GM21619 (cell line): ENCODE data around the gene RNF167.
A peak's percentile ranks its signal among the peaks of the same experiment; 100 is the strongest.

Experiments used
- ATAC-seq: cut with Tn5 transposase; IDR thresholded peaks from one replicate; pipeline ENCODE4 v1.9.1; 2021; ENCODE audit not compliant: unreplicated experiment

Gene RNF167

DNA sequence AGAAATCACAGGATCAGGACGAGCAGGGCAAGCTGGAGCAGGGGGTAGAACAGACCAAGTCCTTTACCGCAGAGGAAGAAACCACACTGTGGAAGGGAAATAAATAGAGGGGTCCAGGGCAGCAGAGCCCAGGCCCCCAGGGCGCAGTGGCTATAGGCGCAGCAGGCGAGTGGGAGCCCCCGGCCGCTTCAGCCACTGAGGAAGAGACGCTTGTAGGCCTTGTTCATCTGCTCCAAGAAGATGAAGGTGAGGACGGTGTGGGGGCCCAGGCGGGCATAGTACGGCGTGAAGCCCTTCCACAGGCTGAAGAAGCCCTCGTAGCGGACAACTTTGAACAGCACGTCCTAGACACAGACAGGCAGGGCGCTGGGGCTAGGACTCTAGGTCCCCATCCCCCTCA is 2.5 kb upstream of the RNF167 start:
- no peak for ATAC-seq

DNA sequence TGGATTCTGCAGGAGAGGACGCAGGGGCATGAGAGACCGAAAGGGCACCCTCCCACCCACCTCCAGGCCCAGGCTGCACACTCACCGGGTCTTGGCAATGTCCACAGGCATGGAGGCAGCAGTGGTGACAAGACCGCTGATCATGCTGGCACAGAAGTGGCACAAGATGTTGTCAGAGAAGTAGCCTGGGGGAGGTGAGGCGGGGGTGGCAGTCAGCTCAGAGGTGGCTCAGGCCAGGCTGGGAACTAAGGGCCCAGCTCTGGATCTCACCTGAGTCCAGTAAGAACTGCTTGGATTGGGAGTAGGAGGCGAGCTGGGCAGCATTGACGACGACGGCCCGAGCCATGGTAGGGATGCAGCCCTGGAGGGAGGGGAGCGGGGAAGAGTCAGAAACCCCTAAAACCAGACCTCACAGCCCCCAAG is 2.0 kb upstream of the RNF167 start:
- no peak for ATAC-seq

DNA sequence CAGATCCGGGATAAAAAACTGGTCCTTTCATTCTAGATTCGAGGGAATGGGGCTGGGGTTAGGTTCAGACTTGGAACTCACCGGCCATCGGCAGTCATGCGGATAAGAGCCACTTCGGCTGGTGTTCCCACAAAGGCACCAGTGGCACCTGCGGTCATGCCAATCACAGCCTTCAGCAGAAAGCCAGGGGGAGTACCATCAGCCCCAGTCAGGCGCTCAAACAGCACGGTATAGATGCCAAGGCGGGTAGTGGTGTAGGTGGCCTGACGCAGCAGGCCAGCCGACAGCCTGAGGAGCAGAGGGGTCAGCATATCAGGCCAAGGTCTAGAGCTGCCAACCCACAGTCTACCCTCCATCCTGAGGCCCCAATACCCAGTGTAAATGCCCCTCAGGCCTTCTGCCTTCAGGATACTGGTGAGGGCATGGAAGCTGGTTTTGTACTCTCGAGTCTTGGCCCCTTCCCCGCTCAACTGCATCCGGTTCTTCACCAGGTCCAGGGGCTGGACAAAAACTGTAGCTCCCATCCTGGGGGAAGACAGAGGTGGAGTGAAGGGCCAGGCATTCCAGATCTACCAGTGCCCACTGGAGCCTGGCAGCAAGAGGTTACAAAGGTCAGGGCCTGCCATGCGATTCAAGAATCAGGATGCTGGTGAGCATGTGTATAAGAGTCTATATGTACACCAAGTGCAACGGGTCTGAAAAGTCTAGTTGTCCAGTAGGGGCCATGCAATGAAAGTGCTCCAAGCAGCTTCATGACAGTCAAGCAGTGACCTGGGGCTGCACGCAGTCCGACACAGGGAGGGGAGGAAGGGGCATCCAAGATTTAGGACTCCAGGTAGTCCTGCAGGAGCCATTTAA is 1.2 kb upstream of the RNF167 start:
- ATAC-seq: no peak

DNA sequence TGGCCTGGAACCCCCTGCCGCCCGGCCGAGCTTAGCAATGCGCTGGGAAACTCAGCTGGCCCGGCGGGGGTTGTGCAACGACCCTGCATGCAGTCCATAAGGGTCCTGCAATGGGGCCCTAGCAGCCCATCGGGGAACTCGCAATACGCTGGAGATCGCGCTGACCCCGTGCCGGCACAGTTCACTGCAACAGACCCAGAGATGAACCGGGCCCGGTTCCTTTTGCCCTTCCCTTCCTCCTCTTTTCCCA is 597 bp upstream of the RNF167 start:
- ATAC-seq: peak; percentile 11

DNA sequence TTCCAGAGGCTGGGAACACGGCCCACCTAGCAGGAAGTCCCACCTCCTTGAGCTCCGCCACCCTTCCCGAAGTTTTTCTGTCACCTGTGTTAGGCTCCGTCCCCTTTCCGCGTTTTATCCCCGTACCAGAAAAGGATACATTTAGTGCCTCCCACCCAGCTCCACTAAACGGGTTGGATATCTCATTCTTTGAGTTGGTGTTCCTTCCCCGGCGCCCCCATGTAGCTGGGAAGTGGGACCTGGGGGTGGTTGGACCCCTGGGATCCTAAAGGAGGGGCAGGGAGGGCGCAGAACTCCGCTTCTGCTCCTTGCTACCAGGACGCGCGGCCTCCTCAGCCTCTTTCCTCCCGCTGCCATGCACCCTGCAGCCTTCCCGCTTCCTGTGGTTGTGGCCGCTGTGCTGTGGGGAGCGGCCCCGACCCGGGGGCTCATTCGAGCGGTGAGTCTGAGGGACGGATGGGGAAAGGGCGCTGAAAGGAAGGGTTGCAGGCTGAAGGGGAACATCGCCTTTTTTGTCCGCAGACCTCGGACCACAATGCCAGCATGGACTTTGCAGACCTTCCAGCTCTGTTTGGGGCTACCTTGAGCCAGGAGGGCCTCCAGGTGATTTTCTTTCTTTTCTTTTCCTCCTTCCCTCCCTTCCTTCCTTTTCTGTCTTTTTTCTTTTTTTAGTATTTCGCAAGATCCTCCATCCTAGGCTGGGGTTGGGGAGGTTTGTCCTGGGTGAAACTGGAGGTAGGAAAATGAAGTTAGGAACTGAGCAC is 669 bp downstream of the RNF167 start:
- no peak for ATAC-seq

DNA sequence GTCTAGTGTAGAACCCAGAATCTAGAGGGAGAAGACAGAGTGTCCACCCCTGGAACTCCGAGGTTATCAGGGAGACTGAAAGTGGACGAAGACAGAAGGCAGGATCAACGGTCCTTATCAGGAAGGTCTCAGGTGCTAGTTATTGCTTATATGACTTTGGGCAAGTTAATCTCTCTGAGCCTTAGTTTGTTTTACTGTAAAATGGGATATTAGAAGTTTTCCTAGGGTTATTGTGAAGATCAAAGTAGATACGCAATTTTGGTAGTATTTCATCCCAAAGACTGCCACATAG is 1.2 kb downstream of the RNF167 start:
- no peak for ATAC-seq

DNA sequence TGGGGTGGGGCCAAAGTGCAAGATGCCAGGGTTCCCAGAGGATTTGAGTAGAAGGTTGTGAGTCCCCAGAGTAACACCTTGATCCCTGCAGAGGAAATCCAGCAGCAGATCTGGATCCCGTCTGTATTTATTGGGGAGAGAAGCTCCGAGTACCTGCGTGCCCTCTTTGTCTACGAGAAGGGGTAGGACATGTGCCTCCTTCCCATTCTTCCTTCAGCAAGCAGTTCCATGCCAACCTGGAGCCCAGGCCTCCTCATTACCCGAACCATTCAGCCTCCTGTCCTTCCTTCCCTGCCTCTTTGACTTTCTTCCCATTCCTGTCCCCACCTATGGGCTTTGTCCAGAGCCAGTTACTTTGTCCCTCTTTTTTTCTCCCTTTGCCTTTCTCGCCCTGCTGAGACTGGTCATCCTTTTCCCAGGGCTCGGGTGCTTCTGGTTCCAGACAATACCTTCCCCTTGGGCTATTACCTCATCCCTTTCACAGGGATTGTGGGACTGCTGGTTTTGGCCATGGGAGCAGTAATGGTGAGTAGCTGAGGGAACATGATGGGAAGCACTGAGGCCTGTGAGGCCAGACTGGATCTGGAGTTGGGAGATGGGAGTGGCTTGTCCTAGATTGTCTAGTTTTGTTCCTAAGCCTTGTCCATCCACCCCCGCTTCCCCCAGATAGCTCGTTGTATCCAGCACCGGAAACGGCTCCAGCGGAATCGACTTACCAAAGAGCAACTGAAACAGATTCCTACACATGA is 2.9 kb downstream of the RNF167 start:
- no peak for ATAC-seq

DNA sequence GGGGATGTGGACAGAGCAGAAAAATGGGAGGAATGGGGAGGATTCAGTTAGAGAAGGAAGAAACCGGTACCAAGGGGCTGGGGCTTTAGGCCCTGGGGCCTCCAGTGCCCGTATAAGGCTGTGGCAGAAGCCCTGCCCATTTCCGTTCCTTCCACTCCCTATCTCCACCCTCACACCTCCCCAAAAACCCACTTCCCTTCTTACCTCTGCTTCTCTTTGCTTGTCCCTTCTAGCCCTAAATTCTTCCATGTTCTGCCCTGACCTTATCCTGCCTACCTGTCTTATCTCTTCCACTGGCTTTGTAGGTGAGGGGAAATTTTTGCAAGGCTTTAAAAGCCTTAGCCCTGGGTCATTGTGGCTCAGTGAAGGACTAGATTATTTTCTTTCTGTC is 4.1 kb downstream of the RNF167 start:
- no peak for ATAC-seq

DNA sequence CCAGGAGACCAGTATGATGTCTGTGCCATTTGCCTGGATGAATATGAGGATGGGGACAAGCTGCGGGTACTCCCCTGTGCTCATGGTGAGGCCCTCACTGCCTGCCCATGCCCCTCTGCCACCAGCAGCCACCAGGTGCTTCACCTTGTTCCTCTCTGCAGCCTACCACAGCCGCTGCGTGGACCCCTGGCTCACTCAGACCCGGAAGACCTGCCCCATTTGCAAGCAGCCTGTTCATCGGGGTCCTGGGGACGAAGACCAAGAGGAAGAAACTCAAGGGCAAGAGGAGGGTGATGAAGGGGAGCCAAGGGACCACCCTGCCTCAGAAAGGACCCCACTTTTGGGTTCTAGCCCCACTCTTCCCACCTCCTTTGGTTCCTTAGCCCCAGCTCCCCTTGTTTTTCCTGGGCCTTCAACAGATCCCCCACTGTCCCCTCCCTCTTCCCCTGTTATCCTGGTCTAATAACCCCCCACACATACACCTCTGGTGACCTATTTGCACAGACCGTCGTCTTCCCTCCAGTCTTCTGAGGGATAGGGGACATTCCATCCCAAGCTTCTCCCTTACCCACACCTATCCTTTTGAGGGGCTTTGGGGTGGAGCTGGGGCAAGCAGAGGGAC is 4.6 kb downstream of the RNF167 start:
- no peak for ATAC-seq

DNA sequence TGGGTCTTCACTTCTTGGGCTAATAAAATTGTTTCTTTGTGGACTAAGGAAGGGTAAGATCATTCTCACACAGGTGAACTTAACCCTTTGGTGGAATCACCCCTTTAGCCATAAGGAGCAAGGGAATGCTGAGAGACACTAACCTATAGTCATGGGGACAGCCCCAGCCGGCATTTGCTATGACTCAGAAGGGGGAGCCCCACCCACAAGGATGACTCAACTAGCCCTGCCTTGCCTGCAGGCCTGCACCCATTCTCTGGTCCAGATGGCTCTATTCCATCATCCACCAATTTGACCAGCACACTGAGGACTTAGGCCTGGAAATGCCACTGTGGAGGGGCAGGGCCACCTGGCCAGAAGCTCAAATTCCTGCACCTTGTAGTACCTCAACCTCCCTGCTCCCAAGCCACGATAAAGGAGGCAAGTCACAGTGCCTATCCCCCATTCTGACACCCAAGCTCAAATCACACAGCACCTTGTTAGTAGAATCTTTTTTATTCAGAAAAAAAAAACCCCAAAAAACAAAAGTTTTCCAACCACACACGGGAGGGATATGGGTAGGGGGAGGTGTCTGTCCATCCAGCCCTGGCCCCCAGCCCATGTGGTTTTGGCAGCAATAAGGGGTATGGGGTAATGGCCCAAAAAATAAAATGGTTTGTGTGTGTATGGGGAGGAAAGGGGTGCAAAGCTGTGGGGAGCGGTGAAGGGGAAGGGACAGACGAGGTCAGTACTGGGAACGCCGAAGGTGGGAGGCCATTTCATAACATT is 5.3 kb downstream of the RNF167 start:
- peak; percentile 19 for ATAC-seq

DNA sequence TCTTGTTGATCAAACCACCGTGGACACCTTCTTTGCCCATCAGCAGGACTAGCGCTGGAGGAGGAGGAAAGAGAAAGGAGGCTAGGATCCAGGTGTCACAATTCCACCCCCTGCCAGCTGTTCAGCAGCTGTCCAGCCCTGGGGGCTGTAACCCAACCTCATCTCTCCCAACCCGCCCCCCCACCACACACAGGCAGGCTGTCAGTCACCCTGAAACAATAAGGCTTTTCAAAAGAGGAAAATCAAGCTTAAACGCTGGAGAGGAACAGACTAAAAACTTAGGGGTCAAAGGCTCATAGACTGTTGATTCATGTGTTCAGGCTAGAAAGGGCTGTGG is 5.8 kb downstream of the RNF167 start:
- ATAC-seq: no peak

DNA sequence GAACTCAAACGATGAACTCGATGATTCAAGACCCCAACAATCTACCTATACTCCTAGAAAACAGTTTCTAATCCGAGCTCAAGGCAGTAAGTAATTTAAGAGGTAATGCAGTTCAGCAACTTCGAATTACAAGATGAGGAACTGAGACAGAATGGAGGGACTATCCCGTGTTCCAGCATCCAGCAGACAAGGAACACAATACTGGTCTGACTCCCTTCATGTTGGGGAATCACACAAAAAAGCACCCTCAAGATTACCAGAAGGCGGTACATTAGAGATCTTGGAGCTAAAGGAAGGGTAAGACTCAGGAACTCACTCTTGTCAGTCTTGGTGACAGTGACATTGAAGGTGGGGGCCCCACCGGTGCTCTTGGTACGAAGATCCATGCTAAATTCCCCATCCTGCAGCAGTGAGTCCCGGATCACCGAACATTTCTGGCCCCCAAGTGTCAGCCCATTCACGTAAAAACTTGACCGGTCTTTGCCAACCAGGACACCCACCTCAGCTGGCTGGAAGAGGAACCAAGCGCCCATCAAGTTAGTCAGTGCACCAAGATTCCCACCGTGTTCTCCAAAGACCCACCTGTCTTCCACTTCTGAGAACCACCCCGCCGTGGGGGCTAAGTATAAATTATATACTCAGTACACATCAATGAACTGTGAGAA is 6.4 kb downstream of the RNF167 start:
- no peak for ATAC-seq

DNA sequence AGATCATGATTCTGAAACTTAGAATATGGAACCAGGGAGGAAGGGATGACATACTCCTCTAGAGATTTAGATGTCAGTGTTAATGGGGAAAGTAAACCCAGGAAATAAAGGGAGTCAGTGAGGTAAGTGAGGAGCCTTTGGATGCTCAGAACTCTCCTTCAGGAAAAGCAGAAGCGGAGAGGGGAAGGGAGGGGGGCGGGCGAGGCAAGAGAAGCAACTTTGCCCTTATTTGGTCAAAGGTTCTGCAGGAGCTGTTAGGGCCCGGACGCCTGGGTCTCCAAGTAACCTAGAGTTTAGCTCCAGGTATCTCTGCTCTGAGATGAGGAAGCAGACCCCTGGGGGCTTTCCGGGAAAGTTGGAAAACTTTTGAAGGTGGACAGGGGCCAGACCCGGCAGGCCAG is 6.9 kb downstream of the RNF167 start:
- ATAC-seq: no peak

DNA sequence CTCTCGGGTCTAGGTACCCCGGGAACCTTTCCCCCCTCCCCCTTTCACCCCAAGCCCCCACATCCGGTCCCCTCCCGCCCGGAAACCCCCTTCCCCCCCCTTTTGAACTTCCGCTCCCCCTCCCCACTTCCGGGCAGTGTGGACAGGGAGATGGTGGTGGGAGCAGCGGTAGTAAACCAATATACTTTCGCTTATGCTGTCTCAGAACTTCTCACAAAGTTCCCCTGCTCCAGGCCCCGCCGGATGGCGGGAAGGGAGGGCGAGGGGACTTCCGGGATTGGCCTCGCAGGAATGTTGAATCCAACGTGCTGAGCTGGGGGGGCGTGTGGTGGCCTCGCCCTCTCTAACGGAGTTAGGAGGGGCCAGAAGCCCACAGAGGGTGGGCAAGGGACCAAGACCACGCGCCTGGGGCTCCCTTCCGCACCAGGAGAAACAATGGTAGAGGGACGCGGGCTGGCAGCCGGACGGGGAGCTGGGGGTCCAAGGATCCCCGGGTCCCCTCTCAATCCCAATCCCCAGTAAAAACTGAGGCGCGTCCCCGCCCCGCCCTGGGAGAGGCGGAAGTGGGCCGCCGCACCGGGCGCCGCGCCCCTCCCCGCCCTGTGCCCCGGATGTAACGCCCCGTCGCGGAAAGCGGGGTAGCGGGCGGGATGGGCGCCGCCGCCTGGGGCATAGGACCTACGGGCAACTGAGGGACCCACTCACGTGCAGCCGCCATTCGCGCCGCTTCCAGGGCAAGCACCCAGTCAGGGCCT is 7.5 kb downstream of the RNF167 start:
- no peak for ATAC-seq

DNA sequence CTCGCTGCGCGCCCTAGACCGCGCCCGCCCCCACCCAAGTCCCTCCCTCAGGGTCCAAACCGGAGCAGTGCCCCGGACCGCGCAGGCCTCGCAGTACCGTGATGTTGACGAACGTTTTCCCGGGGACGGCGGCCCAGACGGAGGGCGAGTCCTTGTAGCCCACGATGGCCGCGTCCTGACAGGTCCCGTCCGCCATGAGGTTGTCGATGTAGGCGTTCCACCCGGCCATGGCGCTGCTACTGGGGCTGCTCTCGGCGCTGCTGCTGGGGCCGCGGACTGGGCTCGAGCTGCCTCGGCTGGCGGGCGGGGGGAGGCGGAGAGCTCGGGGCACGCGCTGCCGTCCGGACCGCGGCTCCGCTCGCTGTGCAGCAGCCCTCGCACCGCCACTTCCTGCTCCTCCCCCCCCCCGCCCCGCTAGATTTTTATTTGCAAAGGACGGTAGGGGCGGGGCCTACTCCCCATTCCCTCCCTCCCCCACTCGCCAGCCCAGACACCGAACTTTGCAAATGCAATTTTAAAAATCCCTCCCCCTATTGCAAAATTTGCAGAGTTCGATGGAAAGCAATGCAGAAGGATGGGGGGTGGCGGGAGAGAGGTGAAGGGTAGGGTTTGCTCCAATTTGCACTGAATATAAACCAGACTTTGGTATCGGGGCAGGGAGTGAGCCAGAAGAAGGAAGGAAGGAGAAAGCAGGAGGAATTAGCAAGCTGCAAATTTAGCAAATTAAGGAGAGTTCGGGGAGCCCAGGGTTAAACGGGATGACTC is 8.3 kb downstream of the RNF167 start, which contains the start of gene PFN1:
Gene PFN1 (minus strand): TSS at position 365 of the 765 bp plus-strand sequence. CDS start 136 bp downstream, at position 229.
- no peak for ATAC-seq

DNA sequence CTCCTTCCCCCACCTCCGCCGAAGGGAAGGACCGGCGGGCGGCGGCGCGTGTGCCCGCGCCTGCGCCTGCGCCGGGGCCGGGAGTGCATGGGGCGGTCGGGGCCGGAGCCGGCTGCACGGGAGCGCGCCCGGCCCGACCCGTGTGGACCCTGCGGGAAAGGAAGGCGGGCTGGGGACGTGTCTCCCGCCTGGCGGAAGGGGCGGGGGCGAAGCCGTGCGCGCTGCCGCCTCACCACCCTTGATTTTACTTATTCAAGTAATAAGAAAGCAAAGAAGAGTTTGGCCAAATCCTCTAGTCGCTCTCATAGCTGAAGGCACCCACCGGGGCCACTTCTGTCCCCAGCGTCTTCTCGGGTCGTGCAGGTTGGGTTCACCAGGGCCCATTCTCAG is 8.9 kb downstream of the RNF167 start:
- ATAC-seq: peak; percentile 23

DNA sequence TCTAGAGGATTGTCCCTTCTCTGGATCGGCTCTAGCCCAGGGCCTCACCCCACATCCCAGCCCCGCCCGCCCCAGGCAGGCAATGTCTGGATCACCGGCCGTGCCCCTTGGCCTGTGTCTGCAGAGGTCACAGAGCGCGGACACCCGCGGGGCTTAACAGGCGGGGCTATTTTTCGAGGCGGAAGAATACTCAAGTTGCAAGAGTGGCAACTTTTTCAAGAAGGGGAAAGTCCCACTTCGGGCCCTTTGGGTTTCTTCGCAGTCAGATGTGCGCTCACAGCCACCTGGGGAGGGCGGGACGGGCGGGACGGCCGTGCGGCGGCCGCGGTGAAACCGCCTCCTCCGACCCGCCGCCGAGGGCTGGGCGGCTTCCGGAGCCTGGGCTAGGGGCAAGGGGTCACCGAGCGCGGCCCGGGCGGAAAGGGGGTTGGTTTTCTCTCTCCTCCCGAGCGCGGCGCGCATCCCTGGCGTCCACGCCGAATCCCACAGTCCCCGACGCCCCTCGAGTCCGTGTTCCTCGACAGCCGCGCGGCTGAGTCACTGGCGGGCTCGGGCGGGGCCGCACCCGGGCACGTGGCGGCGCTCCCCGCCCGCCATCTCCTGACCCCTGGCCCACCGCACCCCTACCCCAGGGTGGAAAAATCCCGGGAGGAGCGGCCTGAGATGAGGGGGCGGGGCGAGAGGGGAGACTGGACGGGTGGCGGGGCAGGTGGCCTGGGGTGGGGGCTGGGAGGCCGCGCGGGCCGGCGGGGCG is 9.4 kb downstream of the RNF167 start:
- peak; percentile 23 for ATAC-seq

DNA sequence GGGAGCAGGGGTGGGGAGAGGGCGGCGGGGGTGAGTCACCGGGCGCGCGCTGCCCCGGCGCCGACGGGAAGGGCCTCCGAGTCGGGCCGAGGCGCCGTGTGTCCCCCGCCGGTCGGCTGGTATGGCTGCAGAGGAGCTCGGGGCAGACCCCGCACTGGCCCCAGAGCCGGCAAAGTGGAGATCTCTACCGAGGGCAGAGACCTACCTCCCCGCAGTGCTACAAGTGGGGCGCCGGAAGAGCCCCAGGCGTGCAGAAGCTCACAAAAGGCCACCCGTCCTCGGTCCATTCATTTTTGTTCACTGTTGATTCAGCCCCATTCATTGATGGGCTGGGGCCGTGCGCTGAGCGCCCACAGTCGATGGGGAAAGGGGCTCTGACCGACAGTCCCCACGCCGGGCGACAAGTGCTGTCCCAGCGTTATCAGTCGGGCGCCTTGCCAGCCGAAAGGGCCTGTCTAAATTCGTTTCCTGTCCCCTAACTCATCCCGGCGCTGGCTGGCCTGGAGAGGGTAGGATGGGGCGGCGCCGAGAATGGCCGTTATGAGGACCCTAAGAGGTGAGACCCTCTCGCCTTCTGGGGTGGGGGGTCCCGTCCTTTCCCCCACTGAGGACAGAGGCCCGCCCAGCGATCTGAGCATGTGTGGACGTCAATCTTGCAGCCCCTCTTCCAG is 10.1 kb downstream of the RNF167 start:
- ATAC-seq: peak; percentile 5
